ENCODE data around the gene RPS14.

- no peak for TF ChIP-seq EZH2phosphoT487 (IDR thresholded peaks at IDR 0.05; ENCODE audit: insufficient read depth, low read depth)
- no peak for TF ChIP-seq EZH2 (IDR thresholded peaks at IDR 0.05; ENCODE audit: insufficient read depth, poor library complexity, severe bottlenecking)
Observed at GRCh38 chr5:150458802-150459557, 9.4 kb upstream of the RPS14 start.
